KOPT-K1 (cell line): ENCODE measurements around the gene CDK3.
A peak's percentile ranks its signal among the peaks of the same experiment; 100 is the strongest.

Experiments
- H3K27ac ChIP-seq: fragments of 200-600 bp; sonication (generic); 2 replicates; pipeline ENCODE4 v1.5.1; 2016; ENCODE audit warnings: antibody characterized with exemption, mild to moderate bottlenecking, low read depth, low read length; ENCODE audit not compliant: poor library complexity, severe bottlenecking
- H3K36me3 ChIP-seq: fragments of 200-600 bp; sonication (generic); 2 replicates; pipeline ENCODE4 v1.5.1; 2017; ENCODE audit warnings: antibody characterized with exemption, mild to moderate bottlenecking, low read length, moderate library complexity; ENCODE audit not compliant: insufficient read depth
- H3K9me3 ChIP-seq: fragments of 200-600 bp; sonication (generic); 2 replicates; pipeline ENCODE4 v1.5.1; 2017; ENCODE audit warnings: antibody characterized with exemption, low read length, mild to moderate bottlenecking; ENCODE audit not compliant: insufficient read depth, poor library complexity, severe bottlenecking

Gene CDK3

GRCh38 chr17:76004750-76005262 lies 4.2 kb downstream of the CDK3 start:
- Histone ChIP-seq H3K9me3 (no peaks in the 10 kb centered on the region), H3K27ac (peak overlapping the region; percentile 32), H3K36me3 (peaks cover 81% of the 10 kb centered on the region; the same call in 1 of the 2 replicates)

GRCh38 chr17:76005263-76006149 lies 4.9 kb downstream of the CDK3 start:
- Histone ChIP-seq H3K9me3 (no peaks in the 10 kb centered on the region), H3K27ac (peak overlapping the region; percentile 32), H3K36me3 (peaks cover 82% of the 10 kb centered on the region; the same call in 1 of the 2 replicates)

- Histone ChIP-seq H3K36me3 (peaks cover 91% of the 10 kb centered on the region; the same call in 1 of the 2 replicates), H3K27ac (no peak overlapping the region), H3K9me3 (no peaks in the 10 kb centered on the region)
Measured at GRCh38 chr17:76007131-76007849, 6.6 kb downstream of the CDK3 start.

- no peak overlapping the region for H3K27ac ChIP-seq
- H3K9me3 ChIP-seq, result no peaks in the 10 kb centered on the region
- peaks cover 88% of the 10 kb centered on the region; the same call in 1 of the 2 replicates for H3K36me3 ChIP-seq
Measured at GRCh38 chr17:76007850-76008165, 7.2 kb downstream of the CDK3 start.

- H3K36me3 ChIP-seq, result peaks cover 88% of the 10 kb centered on the region; the same call in 1 of the 2 replicates
- H3K9me3 ChIP-seq, result no peaks in the 10 kb centered on the region
- H3K27ac ChIP-seq, result no peak overlapping the region
Measured at GRCh38 chr17:76008208-76008607, 7.6 kb downstream of the CDK3 start.

- H3K27ac ChIP-seq, result no peak overlapping the region
- H3K9me3 ChIP-seq, result no peaks in the 10 kb centered on the region
- peaks cover 89% of the 10 kb centered on the region; the same call in 1 of the 2 replicates for H3K36me3 ChIP-seq
Measured at GRCh38 chr17:76008630-76009425, 8.2 kb downstream of the CDK3 start.

DNA sequence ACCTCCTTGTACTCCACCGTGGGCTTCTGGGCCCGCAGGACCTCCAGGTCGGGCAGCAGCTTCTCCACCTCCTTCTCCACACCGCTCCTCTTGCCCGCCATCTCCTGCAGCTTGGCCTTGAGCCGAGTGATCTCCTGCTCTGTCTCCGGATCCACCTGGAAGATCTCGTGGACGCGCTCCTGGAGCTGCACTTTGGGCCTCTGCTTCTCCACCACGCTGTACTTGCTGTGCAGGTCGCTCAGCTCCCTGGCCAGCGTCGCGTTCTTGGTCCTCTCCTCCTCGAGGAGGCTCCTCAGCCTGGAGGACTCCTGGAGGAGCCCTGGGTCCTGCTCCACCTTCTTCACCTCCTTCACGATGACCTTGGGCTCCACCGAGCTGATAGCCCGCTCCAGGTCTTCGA lies 8.8 kb downstream of the CDK3 start:
- no peak overlapping the region for H3K27ac ChIP-seq

GRCh38 chr17:76009969-76010661 lies 9.5 kb downstream of the CDK3 start:
- Histone ChIP-seq H3K9me3 (no peaks in the 10 kb centered on the region), H3K27ac (no peak overlapping the region), H3K36me3 (peaks cover 87% of the 10 kb centered on the region; the same call in 1 of the 2 replicates)

More for the DNA sequence above, 8.8 kb downstream of the CDK3 start:
- Histone ChIP-seq H3K9me3 (no peaks in the 10 kb centered on the region), H3K36me3 (peaks cover 87% of the 10 kb centered on the region; the same call in 1 of the 2 replicates)

- peaks cover 83% of the 10 kb centered on the region; the same call in 1 of the 2 replicates for H3K36me3 ChIP-seq
Measured at GRCh38 chr17:76011951-76012350, 11.3 kb downstream of the CDK3 start.

DNA sequence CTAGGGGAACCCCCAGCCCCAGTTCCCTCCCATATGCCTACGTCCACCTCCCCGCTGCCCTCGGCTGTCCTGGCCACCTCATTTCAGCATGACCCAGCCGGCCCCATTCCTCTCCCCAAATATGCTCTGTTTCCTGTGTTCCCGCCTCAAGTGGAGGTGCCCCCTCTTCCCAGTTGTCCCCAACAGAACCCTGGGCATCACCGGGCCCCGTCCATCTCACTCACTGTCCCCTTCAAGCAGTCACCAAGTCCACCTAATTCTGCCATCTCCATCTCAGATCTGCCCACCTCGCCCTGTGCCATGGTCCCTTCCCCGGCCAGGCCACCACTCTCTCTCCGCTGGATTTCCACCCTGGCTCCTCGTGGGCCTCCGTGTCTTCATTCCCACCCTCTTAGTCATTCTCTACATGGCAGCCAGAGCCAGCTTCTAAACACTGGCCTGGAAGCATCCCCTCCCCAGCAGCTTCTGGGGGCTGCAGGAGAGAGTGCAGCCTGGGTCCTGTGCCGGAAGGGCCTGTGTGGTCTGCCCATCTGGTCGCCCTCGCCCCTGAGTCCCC lies 12.8 kb downstream of the CDK3 start:
- Histone ChIP-seq H3K9me3 (no peaks in the 10 kb centered on the region), H3K36me3 (peaks cover 82% of the 10 kb centered on the region; the same call in 1 of the 2 replicates), H3K27ac (peak overlapping the region; percentile 56)

More at GRCh38 chr17:76011951-76012350, 11.3 kb downstream of the CDK3 start:
- H3K9me3 ChIP-seq, result no peaks in the 10 kb centered on the region
- H3K27ac ChIP-seq, result no peak overlapping the region

- no peaks in the 10 kb centered on the region for H3K9me3 ChIP-seq
- H3K36me3 ChIP-seq, result peaks cover 82% of the 10 kb centered on the region; the same call in 1 of the 2 replicates
- H3K27ac ChIP-seq, result peak overlapping the region; percentile 56
Measured at GRCh38 chr17:76014100-76014924, 13.7 kb downstream of the CDK3 start.

DNA sequence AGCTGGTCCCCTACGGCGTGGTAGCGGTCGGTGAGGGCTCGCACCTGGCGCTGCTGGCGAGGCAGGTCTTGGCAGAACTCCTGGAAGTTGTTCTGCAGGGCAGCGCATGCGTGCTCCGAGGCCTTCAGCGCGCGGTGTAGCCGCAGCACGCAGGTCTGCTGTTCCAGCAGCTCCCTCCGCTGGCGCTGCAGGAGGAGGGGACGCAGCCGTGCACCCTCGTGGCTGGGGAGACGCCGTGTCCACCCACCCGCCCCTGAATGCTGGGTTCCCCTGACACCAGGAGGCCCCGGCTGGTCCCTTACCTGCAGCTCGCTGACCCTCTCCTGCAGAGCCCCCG lies 14.2 kb downstream of the CDK3 start:
- no peaks in the 10 kb centered on the region for H3K9me3 ChIP-seq
- peaks cover 82% of the 10 kb centered on the region; the same call in 1 of the 2 replicates for H3K36me3 ChIP-seq
- peak overlapping the region; percentile 56 for H3K27ac ChIP-seq
